ENCODE measurements around the gene LRRC59. TPM values are rescaled to one million over a fixed set of nuclear protein-coding genes. Genes with fewer than 3 reads are reported as not detected.

The LRRC59 gene
- total RNA-seq, 4 donors from 2014 or later: 57.0 to 89.1 (median 73.2) TPM

GRCh38 chr17:50353600-50354195 lies 43.6 kb downstream of the LRRC59 start:
- Histone ChIP-seq H3K36me3 (peaks cover 0 to 61% (median 0%) of the 10 kb centered on the region in 3 donors), H3K4me3 (no peak overlapping the region), H3K4me1 (no peaks in the 10 kb centered on the region), H3K27ac (no peak overlapping the region), H3K9me3 (no peaks in the 10 kb centered on the region), H3K27me3 (no peaks in the 10 kb centered on the region)
- no peak for DNase-seq
- TF ChIP-seq POLR2A (IDR thresholded peaks at IDR 0.05) (no peak), CTCF (IDR thresholded peaks at IDR 0.05) (no peak)

- Histone ChIP-seq H3K27me3 (no peaks in the 10 kb centered on the region), H3K27ac (no peak overlapping the region), H3K4me3 (no peak overlapping the region), H3K9me3 (no peaks in the 10 kb centered on the region), H3K4me1 (no peaks in the 10 kb centered on the region), H3K36me3 (peaks cover 0 to 53% (median 0%) of the 10 kb centered on the region in 3 donors)
- peak in 1 of 3 donors; percentile 42 for DNase-seq
- TF ChIP-seq CTCF (IDR thresholded peaks at IDR 0.05): no peak
These were observed 44.4 kb downstream of the LRRC59 start for GRCh38 chr17:50352693-50353599.

GRCh38 chr17:50352072-50352692 lies 45.1 kb downstream of the LRRC59 start:
- Histone ChIP-seq H3K27me3 (no peaks in the 10 kb centered on the region), H3K9me3 (no peaks in the 10 kb centered on the region), H3K36me3 (peaks cover 0 to 46% (median 0%) of the 10 kb centered on the region in 3 donors), H3K4me3 (no peak overlapping the region), H3K4me1 (peaks cover 0 to 8% (median 2%) of the 10 kb centered on the region in 4 donors), H3K27ac (no peak overlapping the region)
- no peak for TF ChIP-seq CTCF (IDR thresholded peaks at IDR 0.05)
- TF ChIP-seq POLR2A (IDR thresholded peaks at IDR 0.05): no peak
- DNase-seq: peak in 1 of 3 donors; percentile 44

GRCh38 chr17:50350733-50351132 lies 46.6 kb downstream of the LRRC59 start:
- Histone ChIP-seq H3K9me3 (no peaks in the 10 kb centered on the region), H3K4me1 (peaks cover 0 to 13% (median 8%) of the 10 kb centered on the region in 4 donors), H3K36me3 (peaks cover 0 to 31% (median 0%) of the 10 kb centered on the region in 3 donors), H3K4me3 (no peak overlapping the region), H3K27me3 (no peaks in the 10 kb centered on the region), H3K27ac (no peak overlapping the region)
- TF ChIP-seq POLR2A (IDR thresholded peaks at IDR 0.05) (no peak), CTCF (IDR thresholded peaks at IDR 0.05) (no peak)
- DNase-seq: peak in 1 of 3 donors; percentile 28

- no peaks in the 10 kb centered on the region for H3K9me3 ChIP-seq
- TF ChIP-seq POLR2A (IDR thresholded peaks at IDR 0.05) (no peak), CTCF (IDR thresholded peaks at IDR 0.05) (no peak)
- no peak overlapping the region for H3K4me3 ChIP-seq
- DNase-seq: no peak
- H3K36me3 ChIP-seq: peaks cover 0 to 16% (median 0%) of the 10 kb centered on the region in 3 donors
- no peak overlapping the region for H3K27ac ChIP-seq
- peaks cover 0 to 19% (median 8%) of the 10 kb centered on the region in 4 donors for H3K4me1 ChIP-seq
- H3K27me3 ChIP-seq: no peaks in the 10 kb centered on the region
These were observed 48.1 kb downstream of the LRRC59 start for GRCh38 chr17:50349243-50349600.
